Brain microvascular endothelial cell (primary cell): ENCODE measurements around the gene LYRM9.
"Not testable (repeated sequence)": the region's sequence is repeated elsewhere in the genome, so short reads cannot be mapped to it uniquely, and the experiment has no call there.

Source experiments
- DNase-seq: peaks from one replicate; pipeline ENCODE4 v3.0.0-alpha.2; 2020
- H3K27ac ChIP-seq: fragments of 250-450 bp; sonication (Bioruptor Pico); 2 replicates; pipeline ENCODE4 v1.5.1; 2020; ENCODE audit warnings: mild to moderate bottlenecking, moderate library complexity
- H3K27me3 ChIP-seq: fragments of 250-450 bp; sonication (Bioruptor Pico); replicated peaks from 2 replicates; pipeline ENCODE4 v1.5.1; 2020; ENCODE audit warnings: mild to moderate bottlenecking
- H3K36me3 ChIP-seq: fragments of 250-450 bp; sonication (Bioruptor Pico); replicated peaks from 2 replicates; pipeline ENCODE4 v1.5.1; 2020; ENCODE audit warnings: mild to moderate bottlenecking
- H3K4me3 ChIP-seq: 2 replicates; pipeline ENCODE4 v1.5.1; 2011; ENCODE audit warnings: low read depth, mild to moderate bottlenecking, control low read depth, low read length, moderate library complexity
- CTCF ChIP-seq: IDR thresholded peaks from 2 replicates; pipeline ENCODE4 v1.5.1; 2011; ENCODE audit warnings: low read depth, mild to moderate bottlenecking, moderate library complexity, low read length, control low read depth, inconsistent platforms; ENCODE audit errors: missing control alignments
- in situ Hi-C: cut with HindIII; loops from 2 replicates; pipeline ENCODE4 v1.10.0; 2017; ENCODE audit warnings: low sequenced_read_pairs, low pct_ligation_motif_present

The LYRM9 gene

GRCh38 chr17:27848931-27849330 is 44.2 kb downstream of the LYRM9 start:
- no peak for DNase-seq
- in situ Hi-C loops, result no loop called here
- H3K27me3 ChIP-seq, result no peaks in the 10 kb centered on the region
- no peak overlapping the region for H3K4me3 ChIP-seq
- no peak for TF ChIP-seq CTCF
- H3K36me3 ChIP-seq, result no peaks in the 10 kb centered on the region
- H3K27ac ChIP-seq, result no peak overlapping the region

- DNase-seq, H3K4me3 ChIP-seq, in situ Hi-C loops, H3K27ac ChIP-seq, H3K27me3 ChIP-seq, H3K36me3 ChIP-seq: not testable (repeated sequence)
Observed at GRCh38 chr17:27846808-27847307, 46.3 kb downstream of the LYRM9 start.

- H3K27ac ChIP-seq, result no peak overlapping the region
- no peak for TF ChIP-seq CTCF
- no peak for DNase-seq
- in situ Hi-C loops, result no loop called here
- no peak overlapping the region for H3K4me3 ChIP-seq
- no peaks in the 10 kb centered on the region for H3K27me3 ChIP-seq
- no peaks in the 10 kb centered on the region for H3K36me3 ChIP-seq
Observed at GRCh38 chr17:27846042-27846655, 47.0 kb downstream of the LYRM9 start.

- no peak for DNase-seq
- no peak overlapping the region for H3K4me3 ChIP-seq
- in situ Hi-C loops, result no loop called here
- no peak for TF ChIP-seq CTCF
- H3K27me3 ChIP-seq, result no peaks in the 10 kb centered on the region
- H3K27ac ChIP-seq, result no peak overlapping the region
- no peaks in the 10 kb centered on the region for H3K36me3 ChIP-seq
Observed at GRCh38 chr17:27845264-27846041, 47.7 kb downstream of the LYRM9 start.

- Histone ChIP-seq H3K27me3 (no peaks in the 10 kb centered on the region), H3K36me3 (no peaks in the 10 kb centered on the region), H3K27ac (no peak overlapping the region), H3K4me3 (no peak overlapping the region)
- no peak for TF ChIP-seq CTCF
- in situ Hi-C loops, result no loop called here
- no peak for DNase-seq
Observed at GRCh38 chr17:27840688-27841087, 52.5 kb downstream of the LYRM9 start.

GRCh38 chr17:27840406-27840678 is 52.8 kb downstream of the LYRM9 start:
- H3K36me3 ChIP-seq, H3K27me3 ChIP-seq, H3K4me3 ChIP-seq, in situ Hi-C loops, DNase-seq, H3K27ac ChIP-seq: not testable (repeated sequence)

- H3K27me3 ChIP-seq, DNase-seq, H3K36me3 ChIP-seq, in situ Hi-C loops, H3K27ac ChIP-seq, H3K4me3 ChIP-seq: not testable (repeated sequence)
Observed at GRCh38 chr17:27839571-27840405, 53.4 kb downstream of the LYRM9 start.

- H3K4me3 ChIP-seq, H3K27me3 ChIP-seq, H3K36me3 ChIP-seq, H3K27ac ChIP-seq, DNase-seq, in situ Hi-C loops: not testable (repeated sequence)
Observed at GRCh38 chr17:27838607-27839006, 54.6 kb downstream of the LYRM9 start.

- H3K27ac ChIP-seq, H3K36me3 ChIP-seq, DNase-seq, in situ Hi-C loops, H3K4me3 ChIP-seq, H3K27me3 ChIP-seq: not testable (repeated sequence)
Observed at GRCh38 chr17:27837769-27838168, 55.4 kb downstream of the LYRM9 start.
